Measurements from ENCODE around the gene RUNDC3A.

- TF ChIP-seq CTCF (IDR thresholded peaks at IDR 0.05) = no peak
- no peak for TF ChIP-seq MAX (CRISPR knock-in tag; IDR thresholded peaks at IDR 0.05)
- no peak for TF ChIP-seq JUN (CRISPR knock-in tag; IDR thresholded peaks at IDR 0.05)
- TF ChIP-seq TEAD4 (CRISPR knock-in tag; IDR thresholded peaks at IDR 0.05) = no peak
These were observed 6.7 kb downstream of the RUNDC3A start for GRCh38 chr17:44314869-44315661.

Measured in WTC11 (cell line).